Astrocyte (in vitro differentiated cells and primary cell): Measurements from ENCODE around the gene MTCP1.

Source experiments
- EZH2 ChIP-seq: IDR thresholded peaks from 2 replicates; pipeline ENCODE4 v1.6.1; 2012; ENCODE audit warnings: mild to moderate bottlenecking, low read length, inconsistent platforms; ENCODE audit not compliant: insufficient read depth
- TF ChIP-seq, protein P1 (sequence below): IDR thresholded peaks from 2 replicates; pipeline ENCODE4 v1.5.1; 2011; ENCODE audit warnings: low read depth, mild to moderate bottlenecking, inconsistent platforms, low read length, moderate library complexity; ENCODE audit not compliant: insufficient read depth

DNA sequence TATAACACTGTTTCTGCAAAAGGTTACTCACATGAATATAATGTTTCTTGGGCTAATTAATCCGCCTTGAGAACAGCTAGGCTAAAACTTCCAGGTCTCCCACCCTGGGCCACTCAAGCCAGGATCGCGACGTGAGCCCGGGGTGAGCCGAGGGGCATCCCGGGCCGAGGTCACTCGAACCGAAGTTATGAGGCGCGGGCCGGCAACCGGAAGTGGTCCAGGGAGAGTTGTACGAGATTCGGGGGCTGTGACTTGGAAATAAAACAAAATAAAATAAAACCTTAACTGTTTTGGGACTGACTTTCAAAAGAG is 317 bp downstream of the MTCP1 start:
- TF ChIP-seq, protein P1, sequence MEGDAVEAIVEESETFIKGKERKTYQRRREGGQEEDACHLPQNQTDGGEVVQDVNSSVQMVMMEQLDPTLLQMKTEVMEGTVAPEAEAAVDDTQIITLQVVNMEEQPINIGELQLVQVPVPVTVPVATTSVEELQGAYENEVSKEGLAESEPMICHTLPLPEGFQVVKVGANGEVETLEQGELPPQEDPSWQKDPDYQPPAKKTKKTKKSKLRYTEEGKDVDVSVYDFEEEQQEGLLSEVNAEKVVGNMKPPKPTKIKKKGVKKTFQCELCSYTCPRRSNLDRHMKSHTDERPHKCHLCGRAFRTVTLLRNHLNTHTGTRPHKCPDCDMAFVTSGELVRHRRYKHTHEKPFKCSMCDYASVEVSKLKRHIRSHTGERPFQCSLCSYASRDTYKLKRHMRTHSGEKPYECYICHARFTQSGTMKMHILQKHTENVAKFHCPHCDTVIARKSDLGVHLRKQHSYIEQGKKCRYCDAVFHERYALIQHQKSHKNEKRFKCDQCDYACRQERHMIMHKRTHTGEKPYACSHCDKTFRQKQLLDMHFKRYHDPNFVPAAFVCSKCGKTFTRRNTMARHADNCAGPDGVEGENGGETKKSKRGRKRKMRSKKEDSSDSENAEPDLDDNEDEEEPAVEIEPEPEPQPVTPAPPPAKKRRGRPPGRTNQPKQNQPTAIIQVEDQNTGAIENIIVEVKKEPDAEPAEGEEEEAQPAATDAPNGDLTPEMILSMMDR: no peak
- TF ChIP-seq EZH2: no peak
